ENCODE data around the gene EHBP1L1.

DNA sequence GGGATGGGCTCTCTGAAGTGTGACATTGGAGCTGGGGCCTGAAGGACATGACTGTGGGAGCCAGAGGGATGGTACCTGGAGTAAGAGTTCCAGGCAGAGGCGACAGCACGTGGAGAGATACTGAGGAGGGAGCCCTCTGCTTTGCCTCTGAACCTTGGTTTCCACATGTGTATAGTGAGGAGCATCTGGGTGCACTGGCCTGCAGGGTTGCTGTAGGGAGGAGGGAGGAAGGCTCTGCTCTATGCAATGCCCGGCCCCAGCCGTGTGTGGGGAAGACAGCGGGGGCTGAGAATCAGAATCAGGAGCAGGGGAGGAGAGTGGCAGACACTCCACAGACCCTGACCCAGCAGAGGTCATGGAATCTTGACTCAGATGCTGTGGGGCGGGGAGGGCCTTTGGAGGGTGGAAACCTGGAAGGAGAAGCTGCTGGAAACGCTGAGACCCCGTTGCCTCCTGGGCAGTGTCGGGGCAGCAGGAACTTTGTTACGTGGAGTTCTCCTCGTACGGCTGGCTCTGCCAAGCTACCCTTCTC lies 47.0 kb upstream of the EHBP1L1 start:
- TF ChIP-seq, protein P1, sequence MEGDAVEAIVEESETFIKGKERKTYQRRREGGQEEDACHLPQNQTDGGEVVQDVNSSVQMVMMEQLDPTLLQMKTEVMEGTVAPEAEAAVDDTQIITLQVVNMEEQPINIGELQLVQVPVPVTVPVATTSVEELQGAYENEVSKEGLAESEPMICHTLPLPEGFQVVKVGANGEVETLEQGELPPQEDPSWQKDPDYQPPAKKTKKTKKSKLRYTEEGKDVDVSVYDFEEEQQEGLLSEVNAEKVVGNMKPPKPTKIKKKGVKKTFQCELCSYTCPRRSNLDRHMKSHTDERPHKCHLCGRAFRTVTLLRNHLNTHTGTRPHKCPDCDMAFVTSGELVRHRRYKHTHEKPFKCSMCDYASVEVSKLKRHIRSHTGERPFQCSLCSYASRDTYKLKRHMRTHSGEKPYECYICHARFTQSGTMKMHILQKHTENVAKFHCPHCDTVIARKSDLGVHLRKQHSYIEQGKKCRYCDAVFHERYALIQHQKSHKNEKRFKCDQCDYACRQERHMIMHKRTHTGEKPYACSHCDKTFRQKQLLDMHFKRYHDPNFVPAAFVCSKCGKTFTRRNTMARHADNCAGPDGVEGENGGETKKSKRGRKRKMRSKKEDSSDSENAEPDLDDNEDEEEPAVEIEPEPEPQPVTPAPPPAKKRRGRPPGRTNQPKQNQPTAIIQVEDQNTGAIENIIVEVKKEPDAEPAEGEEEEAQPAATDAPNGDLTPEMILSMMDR (IDR thresholded peaks at IDR 0.05; ENCODE audit: borderline replicate concordance, extremely low read depth, low read length, poor library complexity, severe bottlenecking), result no peak
- TF ChIP-seq EZH2 (IDR thresholded peaks at IDR 0.05; ENCODE audit: borderline replicate concordance, low read depth, low read length, severe bottlenecking), result no peak

Measured in DND-41 (cell line).